Liver (tissue), 3 donors: Measurements from ENCODE around the gene SWAP70.

Source experiments
- ATF3 ChIP-seq: IDR thresholded peaks from 2 replicates; pipeline ENCODE4 v1.6.1; 2016; ENCODE audit warnings: antibody characterized with exemption
- CTCF ChIP-seq: fragments of 150-350 bp; IDR thresholded peaks from 2 replicates; pipeline ENCODE4 v1.5.1; 2017; ENCODE audit warnings: improper control_type of control experiment, low read depth, low read length; ENCODE audit not compliant: missing input control
- GABPA ChIP-seq, 2 donors: IDR thresholded peaks in 1 of 2; conservative IDR thresholded peaks in 1 of 2; 2 replicates each; pipeline ENCODE4 v1.6.1; 2016; ENCODE audit warnings: antibody characterized with exemption in 2 of 2, mild to moderate bottlenecking in 1 of 2, moderate library complexity in 1 of 2
- JUND ChIP-seq, 2 donors: IDR thresholded peaks; 2 replicates each; pipeline ENCODE4 v1.6.1; 2016; ENCODE audit warnings: antibody characterized with exemption in 2 of 2
- MAX ChIP-seq: IDR thresholded peaks from 2 replicates; pipeline ENCODE4 v1.6.1; 2016; ENCODE audit warnings: antibody characterized with exemption
- RAD21 ChIP-seq, 2 donors: IDR thresholded peaks; 2 replicates each; pipeline ENCODE4 v1.6.1; 2016; ENCODE audit warnings: antibody characterized with exemption in 2 of 2, mild to moderate bottlenecking in 2 of 2
- REST ChIP-seq: IDR thresholded peaks from 2 replicates; pipeline ENCODE4 v1.6.1; 2016; ENCODE audit warnings: antibody characterized with exemption, mild to moderate bottlenecking
- SP1 ChIP-seq: IDR thresholded peaks from 2 replicates; pipeline ENCODE4 v1.6.1; 2018; ENCODE audit warnings: antibody characterized with exemption, mild to moderate bottlenecking
- donor health status: healthy.
- donor health status: healthy.

- TF ChIP-seq GABPA (IDR thresholded peaks at IDR 0.05 in 1 of 2, conservative IDR thresholded peaks at IDR 0.05 in 1 of 2) (no peak), ATF3 (no peak), CTCF (no peak), SP1 (no peak), JUND (IDR thresholded peaks at IDR 0.05) (no peak), RAD21 (IDR thresholded peaks at IDR 0.05) (no peak), REST (no peak), MAX (no peak)
These were observed 36.4 kb downstream of the SWAP70 start for GRCh38 chr11:9700105-9700801.
